Measurements from ENCODE around the gene WDR55. TPM values are rescaled to one million over a fixed set of nuclear protein-coding genes. Genes with fewer than 3 reads are reported as not detected.
"Not testable (repeated sequence)": the region's sequence is repeated elsewhere in the genome, so short reads cannot be mapped to it uniquely, and the experiment has no call there.

The WDR55 gene
- total RNA-seq, 4 donors from 2014 or later, result 17.7 to 23.8 (median 20.6) TPM

DNA sequence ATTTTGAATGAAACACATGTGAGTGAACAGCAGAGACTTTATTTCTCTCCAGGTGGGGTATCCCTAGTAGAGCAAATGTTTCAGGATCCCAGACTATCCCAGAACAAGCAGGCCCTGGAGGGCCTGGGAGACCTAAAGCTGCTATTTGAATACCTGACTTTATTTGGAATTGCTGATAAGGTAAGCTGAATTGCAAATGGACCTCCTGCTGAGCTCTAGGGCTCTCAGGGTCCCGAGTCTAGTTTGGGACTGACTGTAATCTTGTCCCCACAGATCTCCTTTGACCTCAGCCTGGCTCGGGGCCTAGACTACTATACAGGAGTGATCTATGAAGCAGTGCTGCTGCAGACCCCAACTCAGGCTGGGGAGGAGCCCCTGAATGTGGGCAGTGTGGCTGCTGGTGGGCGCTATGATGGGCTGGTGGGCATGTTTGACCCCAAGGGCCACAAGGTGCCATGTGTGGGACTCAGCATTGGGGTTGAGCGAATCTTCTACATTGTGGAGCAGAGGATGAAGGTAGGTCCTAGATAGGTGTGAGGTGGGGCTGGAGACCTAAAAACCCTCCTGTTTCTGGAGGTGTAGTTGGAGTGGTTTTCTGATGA, 32.3 kb downstream of the WDR55 start:
- Histone ChIP-seq H3K36me3 (peaks cover 50 to 75% (median 69%) of the 10 kb centered on the region in 4 donors), H3K27me3 (no peaks in the 10 kb centered on the region), H3K9me3 (no peaks in the 10 kb centered on the region), H3K4me3 (no peak overlapping the region), H3K4me1 (peaks cover 23 to 48% (median 39%) of the 10 kb centered on the region in 4 donors), H3K27ac (replicated peaks in 1 of 4) (no peak overlapping the region)
- no peak for DNase-seq (ENCODE audit: extremely low spot score)
- 100% methylated on average over 3 of the region's 4 CpGs for WGBS
- intact Hi-C loops (cut with DNase I), result loop anchor here (5.0 kb wide), 1 partner anchor 35 kb away; the partner anchor contains the start of gene WDR55
- TF ChIP-seq EP300 (IDR thresholded peaks at IDR 0.05) (no peak), POLR2A (IDR thresholded peaks at IDR 0.05; ENCODE audit: low read depth) (no peak), POLR2AphosphoS5 (IDR thresholded peaks at IDR 0.05) (no peak)
- TF ChIP-seq, protein P1, sequence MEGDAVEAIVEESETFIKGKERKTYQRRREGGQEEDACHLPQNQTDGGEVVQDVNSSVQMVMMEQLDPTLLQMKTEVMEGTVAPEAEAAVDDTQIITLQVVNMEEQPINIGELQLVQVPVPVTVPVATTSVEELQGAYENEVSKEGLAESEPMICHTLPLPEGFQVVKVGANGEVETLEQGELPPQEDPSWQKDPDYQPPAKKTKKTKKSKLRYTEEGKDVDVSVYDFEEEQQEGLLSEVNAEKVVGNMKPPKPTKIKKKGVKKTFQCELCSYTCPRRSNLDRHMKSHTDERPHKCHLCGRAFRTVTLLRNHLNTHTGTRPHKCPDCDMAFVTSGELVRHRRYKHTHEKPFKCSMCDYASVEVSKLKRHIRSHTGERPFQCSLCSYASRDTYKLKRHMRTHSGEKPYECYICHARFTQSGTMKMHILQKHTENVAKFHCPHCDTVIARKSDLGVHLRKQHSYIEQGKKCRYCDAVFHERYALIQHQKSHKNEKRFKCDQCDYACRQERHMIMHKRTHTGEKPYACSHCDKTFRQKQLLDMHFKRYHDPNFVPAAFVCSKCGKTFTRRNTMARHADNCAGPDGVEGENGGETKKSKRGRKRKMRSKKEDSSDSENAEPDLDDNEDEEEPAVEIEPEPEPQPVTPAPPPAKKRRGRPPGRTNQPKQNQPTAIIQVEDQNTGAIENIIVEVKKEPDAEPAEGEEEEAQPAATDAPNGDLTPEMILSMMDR (IDR thresholded peaks at IDR 0.05), result no peak

DNA sequence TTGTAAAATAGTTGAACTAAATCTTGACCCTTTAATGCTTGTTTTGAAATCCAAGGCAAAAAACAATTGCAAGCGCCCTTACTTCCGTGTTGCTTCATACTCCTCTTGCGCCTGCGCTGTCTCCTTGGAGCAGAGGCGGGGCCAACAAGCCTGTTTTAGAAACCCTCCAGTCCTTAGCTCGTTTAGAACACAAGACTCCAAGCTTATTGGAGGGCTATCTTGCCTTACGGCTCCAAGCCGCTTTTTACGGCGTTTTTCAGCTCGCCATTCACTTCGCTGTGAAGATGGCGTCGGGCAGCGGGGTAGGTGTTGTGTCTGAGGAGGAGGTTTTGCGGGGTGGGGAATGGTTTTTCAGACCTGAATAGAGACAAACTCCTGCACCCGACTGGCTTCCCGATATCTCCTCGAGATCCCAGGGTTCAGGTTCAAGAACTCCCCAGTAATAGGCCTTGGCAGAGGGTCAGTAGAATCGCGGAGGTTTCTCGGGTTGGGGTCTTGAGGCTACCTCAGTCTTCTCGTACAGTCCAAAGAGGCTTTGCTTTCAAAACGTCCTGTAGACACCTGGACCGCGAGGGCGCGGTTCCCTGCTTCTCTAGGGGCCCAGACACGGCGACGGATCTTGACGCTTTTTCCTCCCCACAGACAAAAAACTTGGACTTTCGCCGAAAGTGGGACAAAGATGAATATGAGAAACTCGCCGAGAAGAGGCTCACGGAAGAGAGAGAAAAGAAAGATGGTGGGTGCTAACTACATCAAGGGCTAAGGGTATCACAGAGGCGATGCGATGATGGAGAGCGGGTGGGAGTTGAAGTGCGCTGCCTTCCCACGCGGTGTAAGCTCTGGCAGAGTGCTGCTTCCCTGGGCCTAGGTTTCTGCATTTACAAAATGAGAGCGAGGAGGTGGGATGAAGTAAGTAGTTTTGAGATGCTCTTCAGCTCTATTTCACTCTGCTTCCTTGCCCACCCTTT, 35.8 kb downstream of the WDR55 start, which contains the start of gene ZMAT2:
TSS of gene ZMAT2 (plus strand) at position 271 of the 968 bp plus-strand sequence. CDS start at position 285, 14 bp downstream.
- peak; percentile 96 for DNase-seq (ENCODE audit: extremely low spot score)
- H3K27me3 ChIP-seq, result no peaks in the 10 kb centered on the region
- H3K36me3 ChIP-seq, result peaks cover 72 to 87% (median 82%) of the 10 kb centered on the region in 4 donors
- H3K4me3 ChIP-seq, result peak within 1 kb of the TSS; percentile 73 to 87 (median 78)
- H3K9me3 ChIP-seq, result no peaks in the 10 kb centered on the region
- intact Hi-C loops (cut with DNase I), result no loop called here
- H3K27ac ChIP-seq (replicated peaks in 1 of 4), result peak within 1 kb of the TSS; percentile 72 to 84 (median 74)
- under 1% methylated on average over 44 of the region's 44 CpGs for WGBS
- H3K4me1 ChIP-seq, result peaks cover 11 to 24% (median 18%) of the 10 kb centered on the region in 4 donors
- TF ChIP-seq EP300 (IDR thresholded peaks at IDR 0.05) (no peak), POLR2A (IDR thresholded peaks at IDR 0.05; ENCODE audit: low read depth) (peak; percentile 59), POLR2AphosphoS5 (IDR thresholded peaks at IDR 0.05) (peak; percentile 95 to 97)

DNA sequence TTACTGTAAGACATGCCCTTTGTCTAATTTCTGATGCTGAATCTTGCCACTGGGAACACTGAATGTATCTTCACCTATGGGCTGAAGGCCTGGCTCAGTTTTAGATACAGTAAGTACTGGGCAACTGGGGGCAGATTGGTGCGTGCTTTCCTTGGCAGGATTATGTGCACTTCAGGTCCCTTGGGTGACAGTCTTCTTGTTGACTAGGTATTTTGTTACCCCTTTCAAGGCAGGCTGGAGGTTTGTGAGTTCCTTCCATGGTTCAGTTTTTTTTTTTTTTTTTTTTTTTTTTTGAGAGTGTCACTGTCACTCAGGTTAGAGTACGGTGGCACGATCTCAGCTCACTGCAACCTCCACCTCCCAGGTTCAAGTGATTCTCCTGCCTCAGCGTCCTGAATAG, 43.1 kb downstream of the WDR55 start:
- Histone ChIP-seq H3K36me3 (peaks cover 39 to 48% (median 44%) of the 10 kb centered on the region in 4 donors), H3K27me3 (no peaks in the 10 kb centered on the region), H3K4me1 (peaks cover 5 to 16% (median 6%) of the 10 kb centered on the region in 4 donors), H3K9me3 (no peaks in the 10 kb centered on the region), H3K27ac (replicated peaks in 1 of 4) (no peak overlapping the region), H3K4me3 (no peak overlapping the region)
- intact Hi-C loops (cut with DNase I), result no loop called here
- no peak for TF ChIP-seq POLR2AphosphoS5 (IDR thresholded peaks at IDR 0.05)
- TF ChIP-seq EP300 (IDR thresholded peaks at IDR 0.05), result no peak
- no peak for TF ChIP-seq POLR2A (IDR thresholded peaks at IDR 0.05; ENCODE audit: low read depth)
- TF ChIP-seq, protein P1 (IDR thresholded peaks at IDR 0.05), result no peak
- WGBS, result 94% methylated on average over 4 of the region's 4 CpGs
- DNase-seq (ENCODE audit: extremely low spot score), result no peak

DNA sequence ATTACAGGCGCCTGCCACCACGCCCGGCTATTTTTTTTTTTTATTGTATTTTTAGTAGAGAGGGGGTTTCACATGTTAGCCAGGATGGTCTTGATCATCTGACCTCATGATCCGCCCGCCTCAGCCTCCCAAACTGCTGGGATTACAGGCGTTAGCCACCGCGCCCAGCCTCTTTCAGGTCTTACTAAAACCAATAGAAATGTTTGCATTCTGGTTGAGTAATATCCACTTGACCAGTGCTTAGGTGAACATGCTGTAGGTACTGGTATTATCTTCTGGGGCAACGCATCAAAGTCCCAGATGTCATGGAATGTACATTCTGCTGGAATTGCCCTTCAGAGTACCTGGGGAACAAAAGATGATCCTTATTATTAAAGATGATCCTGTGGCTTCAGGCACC, 44.1 kb downstream of the WDR55 start:
- intact Hi-C loops (cut with DNase I); DNase-seq (ENCODE audit: extremely low spot score): not testable (repeated sequence)
- WGBS, result 92% methylated on average over 9 of the region's 9 CpGs

DNA sequence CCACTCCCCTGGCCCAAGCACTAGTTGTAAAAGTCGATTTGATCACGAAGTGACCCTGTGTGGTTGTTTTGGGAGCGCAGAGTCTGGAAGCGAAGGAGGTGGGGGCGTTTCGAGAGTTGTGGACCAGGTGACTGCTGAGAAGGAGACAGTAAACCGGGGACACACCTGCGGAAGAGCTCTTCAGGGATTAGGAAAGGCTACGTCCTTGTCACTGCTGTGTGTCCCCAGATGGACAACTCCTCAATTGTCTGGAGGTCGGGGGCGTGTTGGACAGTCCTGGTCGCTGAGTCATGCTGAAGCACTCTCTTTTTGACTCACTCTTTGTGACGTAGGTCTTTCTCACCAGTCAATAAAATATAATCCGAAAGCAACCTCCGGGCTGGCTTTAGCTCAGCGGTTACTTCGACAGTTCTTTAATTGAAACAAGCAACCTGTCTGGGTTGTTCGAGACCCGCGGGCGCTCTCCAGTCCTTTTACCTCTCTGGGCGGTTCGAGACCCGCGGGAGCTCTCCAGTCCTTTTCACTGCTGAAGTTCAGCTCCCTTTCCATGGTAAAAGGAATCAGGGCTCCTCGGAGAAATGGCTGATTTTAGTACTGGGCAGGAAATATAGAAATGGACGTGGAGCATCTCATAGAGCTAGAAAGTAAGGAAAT, 46.3 kb downstream of the WDR55 start:
- Histone ChIP-seq H3K9me3 (no peaks in the 10 kb centered on the region), H3K4me3 (peak overlapping the region; percentile 57 to 62 (median 62)), H3K4me1 (peaks cover 5 to 16% (median 6%) of the 10 kb centered on the region in 4 donors), H3K27ac (replicated peaks in 1 of 4) (peak overlapping the region; percentile 79 to 92 (median 83)), H3K27me3 (no peaks in the 10 kb centered on the region), H3K36me3 (peaks cover 7 to 16% (median 12%) of the 10 kb centered on the region in 4 donors)
- peak; percentile 99 for DNase-seq (ENCODE audit: extremely low spot score)
- TF ChIP-seq, protein P1 (IDR thresholded peaks at IDR 0.05), result no peak
- TF ChIP-seq POLR2AphosphoS5 (IDR thresholded peaks at IDR 0.05), result peak; percentile 81 to 86
- TF ChIP-seq EP300 (IDR thresholded peaks at IDR 0.05), result no peak
- no peak for TF ChIP-seq POLR2A (IDR thresholded peaks at IDR 0.05; ENCODE audit: low read depth)
- intact Hi-C loops (cut with DNase I), result loop anchor here (10.0 kb wide), 1 partner anchor 336 kb away; no protein-coding TSS in a partner anchor
- 5% methylated on average over 27 of the region's 27 CpGs for WGBS

More for the DNA sequence above, 44.1 kb downstream of the WDR55 start:
- H3K27me3 ChIP-seq; H3K4me3 ChIP-seq; H3K9me3 ChIP-seq; H3K27ac ChIP-seq (replicated peaks in 1 of 4): not testable (repeated sequence)
- H3K36me3 ChIP-seq, result peaks cover 29 to 38% (median 34%) of the 10 kb centered on the region in 4 donors
- peaks cover 5 to 16% (median 6%) of the 10 kb centered on the region in 4 donors for H3K4me1 ChIP-seq
